Activated CD8-positive, alpha-beta memory T cell treated with anti-CD3 and anti-CD28 coated beads for 48 hours (primary cell): Measurements from ENCODE around the gene ITPR1.

Experiments used
- DNase-seq, 3 experiments: peaks; one replicate each; pipeline ENCODE4 v3.0.0-alpha.2; 2020; ENCODE audit warnings: low read depth in 2 of 3, low spot score in 2 of 3

Gene ITPR1

GRCh38 chr3:4770561-4770960 lies 277.4 kb downstream of the ITPR1 start:
- DNase-seq, result no peak

GRCh38 chr3:4771243-4771642 lies 278.1 kb downstream of the ITPR1 start:
- DNase-seq, result no peak

- DNase-seq, result no peak
Observed at GRCh38 chr3:4772171-4772804, 279.1 kb downstream of the ITPR1 start.

- no peak for DNase-seq
Observed at GRCh38 chr3:4772858-4773257, 279.7 kb downstream of the ITPR1 start.

GRCh38 chr3:4773583-4773982 lies 280.4 kb downstream of the ITPR1 start:
- DNase-seq, result no peak

- no peak for DNase-seq
Observed at GRCh38 chr3:4774531-4774930, 281.4 kb downstream of the ITPR1 start.

GRCh38 chr3:4776399-4776979 lies 283.3 kb downstream of the ITPR1 start:
- no peak for DNase-seq

- DNase-seq, result no peak
Observed at GRCh38 chr3:4776980-4777581, 283.9 kb downstream of the ITPR1 start.

- DNase-seq, result no peak
Observed at GRCh38 chr3:4778119-4778518, 285.0 kb downstream of the ITPR1 start.

- DNase-seq, result no peak
Observed at GRCh38 chr3:4778740-4779139, 285.6 kb downstream of the ITPR1 start.

- no peak for DNase-seq
Observed at GRCh38 chr3:4780545-4780957, 287.4 kb downstream of the ITPR1 start.

GRCh38 chr3:4782095-4782494 lies 288.9 kb downstream of the ITPR1 start:
- DNase-seq, result no peak

- DNase-seq, result no peak
Observed at GRCh38 chr3:4785551-4785950, 292.4 kb downstream of the ITPR1 start.

- no peak for DNase-seq
Observed at GRCh38 chr3:4786431-4786830, 293.3 kb downstream of the ITPR1 start.

GRCh38 chr3:4791358-4791757 lies 298.2 kb downstream of the ITPR1 start:
- no peak for DNase-seq

GRCh38 chr3:4793311-4793710 lies 300.2 kb downstream of the ITPR1 start:
- DNase-seq, result no peak

- DNase-seq, result no peak
Observed at GRCh38 chr3:4794331-4794730, 301.2 kb downstream of the ITPR1 start.

- DNase-seq, result no peak
Observed at GRCh38 chr3:4794798-4795197, 301.6 kb downstream of the ITPR1 start.

GRCh38 chr3:4795905-4796304 lies 302.8 kb downstream of the ITPR1 start:
- no peak for DNase-seq

GRCh38 chr3:4797201-4797705 lies 304.1 kb downstream of the ITPR1 start:
- DNase-seq, result no peak

- no peak for DNase-seq
Observed at GRCh38 chr3:4799266-4800256, 306.4 kb downstream of the ITPR1 start.
